ENCODE results near the gene LCAT. TPM values are rescaled to one million over a fixed set of nuclear protein-coding genes. Genes with fewer than 3 reads are reported as not detected.

The LCAT gene
- total RNA-seq, 1 experiment from 2014 or later = 17.8 TPM

- Histone ChIP-seq H3T11ph (ENCODE audit: low read length) (no peak overlapping the region), H2AK5ac (ENCODE audit: insufficient read length, low read length) (no peak overlapping the region), H4K5ac (ENCODE audit: insufficient read length, low read depth, low read length) (no peak overlapping the region), H3K27ac (ENCODE audit: insufficient read length, low read depth, low read length) (no peak overlapping the region), H4K8ac (replicated peaks; ENCODE audit: insufficient read length, low read depth, low read length) (no peak overlapping the region), H3K23ac (ENCODE audit: insufficient read length, low read depth, low read length) (no peak overlapping the region), H3K23me2 (ENCODE audit: insufficient read length, low read depth, low read length, poor library complexity, severe bottlenecking) (no peaks in the 10 kb centered on the region), H2BK20ac (ENCODE audit: low read depth, low read length, poor library complexity, severe bottlenecking) (no peak overlapping the region), H2BK15ac (ENCODE audit: low read depth, low read length) (no peak overlapping the region), H3K14ac (ENCODE audit: insufficient read depth, low read length) (no peak overlapping the region), H3K79me2 (ENCODE audit: insufficient read depth, low read length) (no peaks in the 10 kb centered on the region; the same call in 1 of the 2 replicates), H3K27me3 (ENCODE audit: insufficient read depth, low read length) (no peaks in the 10 kb centered on the region), H3K4ac (ENCODE audit: low read depth, low read length) (no peak overlapping the region), H3K18ac (ENCODE audit: insufficient read length, low read depth, low read length) (no peak overlapping the region), H3K4me2 (ENCODE audit: insufficient read depth, insufficient read length, low read length) (no peak overlapping the region), H2BK120ac (ENCODE audit: low read depth, low read length, poor library complexity, severe bottlenecking) (no peak overlapping the region), H4K91ac (ENCODE audit: insufficient read length, low read depth, low read length) (no peak overlapping the region), H3K79me1 (ENCODE audit: insufficient read depth, low read depth, low read length, poor library complexity, severe bottlenecking) (peaks cover 4% of the 10 kb centered on the region), H2BK5ac (ENCODE audit: insufficient read length, low read length) (no peak overlapping the region), H4K20me1 (ENCODE audit: control insufficient read depth, insufficient read depth, insufficient read length) (peaks cover 3% of the 10 kb centered on the region), H3K9ac (ENCODE audit: extremely low read depth, insufficient read length, low read length) (no peak overlapping the region), H2BK12ac (ENCODE audit: insufficient read length, low read depth, low read length) (no peak overlapping the region), H3K4me1 (ENCODE audit: insufficient read depth, low read length) (no peaks in the 10 kb centered on the region), H3K56ac (ENCODE audit: insufficient read length, low read depth, low read length) (no peak overlapping the region), H3K9me3 (ENCODE audit: control insufficient read depth, low read depth, low read length) (no peaks in the 10 kb centered on the region), H2AFZ (ENCODE audit: low read length) (no peak overlapping the region)
- peaks cover 17 to 25% of the 10 kb centered on the region in 2 experiments for H3K4me1 Mint-ChIP-seq
- H3K36me3 Mint-ChIP-seq (ENCODE audit: insufficient read depth in 1 of 3, low read depth in 3 of 3) = peaks cover 14 to 72% (median 35%) of the 10 kb centered on the region in 3 experiments
- WGBS (ENCODE audit: extremely low coverage, insufficient read length, low lambda C conversion rate) = no CpG with 5 or more reads among the region's 13 CpGs
- H3K27me3 Mint-ChIP-seq (ENCODE audit: low read depth) = no peaks in the 10 kb centered on the region
- DNase-seq = no peak
- no peaks in the 10 kb centered on the region for H3K9me3 Mint-ChIP-seq
- no peak for TF ChIP-seq CTCF (conservative IDR thresholded peaks at IDR 0.05)
- H3K4me3 Mint-ChIP-seq = no peak overlapping the region
- H3K27ac Mint-ChIP-seq = no peak overlapping the region
Observed at GRCh38 chr16:67961551-67961957, 17.6 kb upstream of the LCAT start.

All from H9 (cell line).